H1 (cell line): Measurements from ENCODE around the gene DNAJB5. TPM values are rescaled to one million over a fixed set of nuclear protein-coding genes. Genes with fewer than 3 reads are reported as not detected.
A peak's percentile ranks its signal among the peaks of the same experiment; 100 is the strongest.

Experiments
- CTCF ChIA-PET: fragments of 300-600 bp; sonication (Branson Sonifier 250); formaldehyde crosslinking; loops from one replicate; lab custom pipeline; 2021; ENCODE audit not compliant: partially characterized antibody; lab: Charles Lee
- POLR2A ChIA-PET: fragments of 300-600 bp; sonication (Branson Sonifier 250); formaldehyde crosslinking; loops from one replicate; lab custom pipeline; 2021; ENCODE audit warnings: inconsistent platforms; ENCODE audit not compliant: partially characterized antibody; lab: Charles Lee
- DNase-seq, 2 experiments: peaks; one replicate each; pipeline versions ENCODE4 v3.0.0 to v3.0.0-alpha.2; 2010 to 2022; ENCODE audit warnings: low spot score in 2 of 2, low read depth in 1 of 2, mixed read lengths in 1 of 2
- FAIRE-seq: peaks from 2 replicates; lab custom pipeline; 2011; peaks lifted over from hg19 to GRCh38; lab: Jason Lieb, UNC
- H2AFZ ChIP-seq: 2 replicates; pipeline ENCODE4 v1.8.1; 2012; ENCODE audit warnings: low read length, inconsistent platforms
- H2AK5ac ChIP-seq: 2 replicates; pipeline ENCODE4 v1.6.1; 2013; ENCODE audit warnings: low read depth, low read length
- H2BK120ac ChIP-seq: replicated peaks from 2 replicates; pipeline ENCODE3; 2013; ENCODE audit warnings: low read depth, low read length, inconsistent platforms
- H2BK12ac ChIP-seq: 2 replicates; pipeline ENCODE4 v1.6.1; 2013; ENCODE audit warnings: low read depth, low read length
- H2BK15ac ChIP-seq: 2 replicates; pipeline ENCODE4 v1.6.1; 2013; ENCODE audit warnings: low read length
- H2BK20ac ChIP-seq: 2 replicates; pipeline ENCODE4 v1.6.1; 2013; ENCODE audit warnings: low read length
- H2BK5ac ChIP-seq: 2 replicates; pipeline ENCODE4 v1.6.1; 2013; ENCODE audit warnings: low read depth, low read length
- H3K14ac ChIP-seq: 2 replicates; pipeline ENCODE4 v1.6.1; 2013; ENCODE audit warnings: inconsistent platforms; ENCODE audit not compliant: insufficient read length
- H3K18ac ChIP-seq: 2 replicates; pipeline ENCODE4 v1.6.1; 2013; ENCODE audit warnings: low read length; ENCODE audit errors: extremely low read depth
- H3K23ac ChIP-seq: 2 replicates; pipeline ENCODE4 v1.6.1; 2013; ENCODE audit warnings: inconsistent platforms; ENCODE audit not compliant: insufficient read length
- H3K23me2 ChIP-seq: 2 replicates; pipeline ENCODE4 v1.6.1; 2013; ENCODE audit warnings: low read depth, low read length
- H3K27ac ChIP-seq: 2 replicates; pipeline ENCODE4 v1.6.1; 2011; ENCODE audit warnings: low read depth, low read length, inconsistent platforms
- H3K27me3 ChIP-seq, 4 experiments: replicated peaks in 1 of 4; 1 replicate in 1 of 4; 2 replicates in 3 of 4; pipeline versions ENCODE4 v1.6.1 to v1.8.1; 2011 to 2013; ENCODE audit warnings: low read length in 3 of 4, mild to moderate bottlenecking in 3 of 4, inconsistent platforms in 2 of 4, mixed read lengths in 2 of 4, moderate library complexity in 1 of 4; ENCODE audit not compliant: control insufficient read depth in 3 of 4, insufficient read depth in 3 of 4; ENCODE audit errors: extremely low read depth in 1 of 4
- H3K36me3 ChIP-seq, 4 experiments: 2 replicates each; pipeline versions ENCODE4 v1.6.1 to v1.8.1; 2011 to 2013; ENCODE audit warnings: mild to moderate bottlenecking in 4 of 4, low read length in 3 of 4, moderate library complexity in 2 of 4, control low read depth in 1 of 4, inconsistent platforms in 1 of 4; ENCODE audit not compliant: insufficient read depth in 4 of 4, control insufficient read depth in 2 of 4
- H3K4ac ChIP-seq: replicated peaks from 2 replicates; pipeline ENCODE3; 2013; ENCODE audit warnings: low read length, low read depth, mixed read lengths, inconsistent platforms; ENCODE audit not compliant: insufficient read length
- H3K4me1 ChIP-seq, 4 experiments: replicated peaks in 1 of 4; 1 replicate in 1 of 4; 2 replicates in 3 of 4; pipeline versions ENCODE4 v1.6.1 to v1.8.1; 2011 to 2013; ENCODE audit warnings: low read length in 3 of 4, inconsistent platforms in 2 of 4, mixed read lengths in 1 of 4; ENCODE audit not compliant: insufficient read depth in 4 of 4, control insufficient read depth in 3 of 4
- H3K4me2 ChIP-seq, 2 experiments: 2 replicates each; pipeline versions ENCODE4 v1.6.1 to v1.8.1; 2011 to 2013; ENCODE audit warnings: low read depth in 2 of 2, low read length in 2 of 2, control low read depth in 1 of 2, inconsistent platforms in 1 of 2, mild to moderate bottlenecking in 1 of 2; ENCODE audit not compliant: insufficient read depth in 1 of 2
- H3K4me3 ChIP-seq, 4 experiments: fragments of 200-600, 300-600 bp in 1 of 4; sonication (generic), shearing (Covaris generic), sonication (Bioruptor Twin) in 1 of 4; 2 replicates each; pipeline versions ENCODE4 v1.5.1 to v1.8.1; 2011 to 2016; ENCODE audit warnings: low read length in 4 of 4, low read depth in 3 of 4, control low read depth in 2 of 4, inconsistent platforms in 2 of 4, mild to moderate bottlenecking in 2 of 4, mixed read lengths in 1 of 4, moderate library complexity in 1 of 4; ENCODE audit not compliant: insufficient read depth in 2 of 4; ENCODE audit errors: extremely low read depth in 1 of 4
- H3K56ac ChIP-seq: replicated peaks from 2 replicates; pipeline ENCODE3; 2013; ENCODE audit warnings: low read depth, mild to moderate bottlenecking, mixed read lengths, low read length, inconsistent platforms; ENCODE audit not compliant: insufficient read length
- H3K79me1 ChIP-seq: 2 replicates; pipeline ENCODE4 v1.6.1; 2013; ENCODE audit warnings: low read depth, low read length, control low read depth
- H3K79me2 ChIP-seq, 2 experiments: 2 replicates each; pipeline versions ENCODE4 v1.6.1 to v1.8.1; 2012 to 2013; ENCODE audit warnings: low read length in 2 of 2, mild to moderate bottlenecking in 2 of 2, inconsistent platforms in 1 of 2; ENCODE audit not compliant: insufficient read depth in 2 of 2, control insufficient read depth in 1 of 2
- H3K9ac ChIP-seq, 4 experiments: replicated peaks in 1 of 4; 1 replicate in 1 of 4; 2 replicates in 3 of 4; pipeline versions ENCODE4 v1.6.1 to v1.8.1; 2011 to 2013; ENCODE audit warnings: low read depth in 3 of 4, low read length in 3 of 4, control low read depth in 2 of 4, mild to moderate bottlenecking in 2 of 4, moderate library complexity in 2 of 4, inconsistent platforms in 1 of 4; ENCODE audit errors: extremely low read depth in 1 of 4
- H3K9me3 ChIP-seq, 2 experiments: 2 replicates each; pipeline versions ENCODE4 v1.6.1 to v1.8.1; 2012 to 2013; ENCODE audit warnings: mild to moderate bottlenecking in 2 of 2, moderate library complexity in 2 of 2, control low read depth in 1 of 2, inconsistent platforms in 1 of 2, low read depth in 1 of 2, low read length in 1 of 2, mixed read lengths in 1 of 2; ENCODE audit not compliant: insufficient read depth in 2 of 2
- H4K20me1 ChIP-seq, 2 experiments: replicated peaks in 1 of 2; 2 replicates each; pipeline versions ENCODE3 to v1.8.1; 2011 to 2013; ENCODE audit warnings: inconsistent platforms in 2 of 2, low read length in 2 of 2, mild to moderate bottlenecking in 1 of 2; ENCODE audit not compliant: insufficient read depth in 2 of 2, control insufficient read depth in 1 of 2
- H4K5ac ChIP-seq: 2 replicates; pipeline ENCODE4 v1.6.1; 2013; ENCODE audit warnings: low read length, low read depth, mixed read lengths, inconsistent platforms; ENCODE audit not compliant: insufficient read length
- H4K8ac ChIP-seq: 2 replicates; pipeline ENCODE4 v1.8.0; 2013; ENCODE audit warnings: mild to moderate bottlenecking, moderate library complexity, low read length, inconsistent platforms; ENCODE audit not compliant: insufficient read depth; ENCODE audit errors: extremely low read depth
- H4K91ac ChIP-seq: replicated peaks from 2 replicates; pipeline ENCODE3; 2013; ENCODE audit warnings: low read length, mixed read lengths, inconsistent platforms; ENCODE audit not compliant: insufficient read length
- EZH2 ChIP-seq: fragments of 200-600 bp; sonication (generic); IDR thresholded peaks from 2 replicates; pipeline ENCODE4 v1.7.1; 2012; ENCODE audit warnings: low read depth, mild to moderate bottlenecking, moderate library complexity, low read length, inconsistent platforms; ENCODE audit not compliant: severe bottlenecking
- NRF1 ChIP-seq: IDR thresholded peaks from 2 replicates; pipeline ENCODE4 v1.6.1; 2011; ENCODE audit warnings: mild to moderate bottlenecking, low read depth, low read length, improper control_type of control experiment
- POLR2AphosphoS5 ChIP-seq: IDR thresholded peaks from 2 replicates; pipeline ENCODE4 v1.6.1; 2011; ENCODE audit warnings: low read depth, low read length
- SIN3A ChIP-seq, 2 experiments: IDR thresholded peaks in 1 of 2; conservative IDR thresholded peaks in 1 of 2; 2 replicates each; pipeline ENCODE4 v1.6.1; 2011 to 2012; ENCODE audit warnings: low read length in 2 of 2, improper control_type of control experiment in 1 of 2, low read depth in 1 of 2, mild to moderate bottlenecking in 1 of 2
- SIX5 ChIP-seq: IDR thresholded peaks from 2 replicates; pipeline ENCODE4 v1.6.1; 2011; ENCODE audit warnings: mild to moderate bottlenecking, low read depth, low read length
- SP1 ChIP-seq: IDR thresholded peaks from 2 replicates; pipeline ENCODE4 v1.6.1; 2011; ENCODE audit warnings: low read depth, low read length
- TAF1 ChIP-seq: IDR thresholded peaks from 2 replicates; pipeline ENCODE4 v1.6.1; 2011; ENCODE audit warnings: mild to moderate bottlenecking, low read depth, low read length
- TBP ChIP-seq: IDR thresholded peaks from 2 replicates; pipeline ENCODE4 v1.6.1; 2011; ENCODE audit warnings: low read depth, low read length, improper control_type of control experiment
- YY1 ChIP-seq: IDR thresholded peaks from 2 replicates; pipeline ENCODE4 v1.6.1; 2011; ENCODE audit warnings: low read depth, mild to moderate bottlenecking, low read length
- WGBS, 2 experiments: shearing (Covaris generic) in 1 of 2; methylation state at CpG; one replicate each; pipeline versions ENCODE4 v1.1.6 to v1.1.7; 2013 to 2015; ENCODE audit warnings: low lambda C conversion rate in 2 of 2, mixed read lengths in 2 of 2, inconsistent platforms in 1 of 2, low coverage in 1 of 2, missing lambda C conversion rate in 1 of 2; ENCODE audit not compliant: insufficient replicate concordance in 2 of 2, insufficient coverage in 1 of 2, insufficient read length in 1 of 2; ENCODE audit errors: extremely low coverage in 1 of 2, missing lambda C conversion rate in 1 of 2; 5-methylcytosine and 5-hydroxymethylcytosine counted together
- polyA plus RNA-seq, 7 experiments: library from polyadenylated mRNA; depleted of rRNA in 3 of 7; stranded (reverse) in 5 of 7; unstranded in 2 of 7; fragments of >200 nt in 5 of 7; fragments of 200-250 nt in 2 of 7; gene quantifications; 1 replicate in 5 of 7; 2 replicates in 1 of 7; 4 replicates in 1 of 7; pipeline versions ENCODE4 v1.2.1 to v1.2.3, GENCODE V29; 2011 to 2013; ENCODE audit warnings: missing spikeins in 2 of 7, mixed read lengths in 2 of 7
- total RNA-seq: library from RNA; stranded (reverse); fragmentation: NEBNext Ultra II Directional; extraction: Animal tissue kit (Norgen Biotek cat#: 25700); gene quantifications from 2 replicates; pipeline ENCODE4 v1.2.1, GENCODE V29; 2021
- TF ChIP-seq, protein P1 (sequence below): IDR thresholded peaks from 2 replicates; pipeline ENCODE4 v1.6.1; 2012; ENCODE audit warnings: inconsistent platforms

DNAJB5 gene
- total and polyA plus RNA-seq, 2 of the 8 experiments (the other 6 are each of a cell fraction or from before 2014, with no cell fraction given) = 25.0 to 34.1 TPM

DNA sequence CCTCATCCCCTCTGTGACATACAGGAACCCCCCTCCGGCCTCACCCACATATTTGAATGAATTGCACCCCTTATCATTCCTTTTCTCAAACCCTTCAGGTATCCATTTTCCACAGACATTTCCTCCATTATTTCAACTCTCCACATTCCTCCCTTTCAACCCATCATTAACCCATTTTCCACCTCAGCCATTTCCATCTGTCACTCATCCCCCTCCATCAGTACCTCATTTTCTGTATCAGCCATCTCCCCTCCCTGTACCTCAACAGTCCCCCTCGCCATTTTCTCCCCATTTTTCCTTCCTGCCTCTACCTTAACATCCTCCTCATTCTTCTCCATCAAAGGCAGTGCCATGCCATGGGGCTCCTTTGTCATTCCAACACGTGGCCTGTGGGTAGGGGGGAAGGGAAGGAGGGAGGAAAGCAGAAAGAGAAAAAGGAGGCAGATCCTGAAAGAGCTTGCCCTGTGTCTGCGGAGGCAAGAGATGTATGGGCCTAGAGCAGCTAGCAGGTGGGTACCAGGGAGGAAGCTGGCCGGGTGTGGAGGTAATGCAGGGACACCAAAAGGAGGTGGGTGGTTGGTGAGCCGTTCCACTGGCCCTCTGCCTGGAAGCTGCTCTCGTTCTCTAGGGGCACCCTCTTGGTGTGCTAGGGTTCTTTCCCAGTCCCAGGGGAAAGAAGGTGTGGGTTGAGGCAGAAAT is 1.5 kb downstream of the DNAJB5 start:
- H2AFZ ChIP-seq = no peak overlapping the region
- H4K8ac ChIP-seq = no peak overlapping the region
- peak overlapping the region; percentile 24 for H4K5ac ChIP-seq
- peaks cover 0 to 12% of the 10 kb centered on the region in 2 experiments; a peak in 2 of 4 replicates for H3K79me2 ChIP-seq
- H3K4me1 ChIP-seq = peaks cover 18 to 46% (median 36%) of the 10 kb centered on the region in 4 experiments
- H2BK12ac ChIP-seq = peak overlapping the region; percentile 29; the same call in 1 of the 2 replicates
- H2BK15ac ChIP-seq = 0 out of 2 replicates have a peak overlapping the region, but pooled peaks have one; percentile 10
- H3K14ac ChIP-seq = no peak overlapping the region
- 25% methylated on average over 7 of the region's 7 CpGs; no CpG with 5 or more reads in 1 of the 2 experiments for WGBS, 2 experiments
- POLR2A ChIA-PET = interaction anchor here (0.6 to 4.0 kb wide), 14 partner anchors 8 to 320 kb away, joined by 3 to 29 read pairs (median 4); partner anchors contain the start of genes FANCG, STOML2 and VCP
- peak overlapping the region; percentile 12; the same call in 1 of the 2 replicates for H2BK5ac ChIP-seq
- no peaks in the 10 kb centered on the region for H3K9me3 ChIP-seq
- no peak for DNase-seq
- peak overlapping the region; percentile 54 for H3K4ac ChIP-seq
- peaks cover 6% of the 10 kb centered on the region; the same call in 1 of the 2 replicates for H3K79me1 ChIP-seq
- H2BK20ac ChIP-seq = 0 out of 2 replicates have a peak overlapping the region, but pooled peaks have one; percentile 3
- peak overlapping the region; percentile 73 for H3K18ac ChIP-seq
- H3K56ac ChIP-seq = peak overlapping the region; percentile 67
- H3K27ac ChIP-seq = peak overlapping the region; percentile 90
- no peak overlapping the region for H3K23ac ChIP-seq
- H2BK120ac ChIP-seq = peak overlapping the region; percentile 6
- H3K4me2 ChIP-seq = peak overlapping the region; percentile 87 to 92
- no peaks in the 10 kb centered on the region for H4K20me1 ChIP-seq
- H3K36me3 ChIP-seq = peaks cover 3 to 21% (median 9%) of the 10 kb centered on the region in 4 experiments; a peak in 6 of 8 replicates
- peaks cover 6% of the 10 kb centered on the region for H3K23me2 ChIP-seq
- CTCF ChIA-PET = interaction anchor here (0.6 to 14.8 kb wide), 9 partner anchors 8 to 232 kb away, joined by 3 to 148 read pairs (median 3); a partner anchor contains a TSS
- peak overlapping the region in 3 of 4 experiments; percentile 64 to 87 (median 77); a peak in 5 of 7 replicates for H3K9ac ChIP-seq
- 0 out of 2 replicates have a peak overlapping the region, but pooled peaks have one; percentile 18 for H2AK5ac ChIP-seq
- H4K91ac ChIP-seq = peak overlapping the region; percentile 92
- no peak for FAIRE-seq
- H3K4me3 ChIP-seq = peak overlapping the region; percentile 65 to 94 (median 74)
- no peaks in the 10 kb centered on the region for H3K27me3 ChIP-seq
- TF ChIP-seq TAF1 (peak; percentile 54), SIN3A (conservative IDR thresholded peaks at IDR 0.05 in 1 of 2, IDR thresholded peaks at IDR 0.05 in 1 of 2; ENCODE audit: low read depth in 1 of 2, low read length in 2 of 2) (peak in 1 of 2 experiments; percentile 78; a peak in 2 of 4 replicates), SP1 (0 out of 2 replicates have a peak, but pooled peaks have one; percentile 31), EZH2 (no peak), TBP (peak; percentile 39; the same call in 1 of the 2 replicates), POLR2AphosphoS5 (peak; percentile 33; the same call in 1 of the 2 replicates), NRF1 (no peak), YY1 (0 out of 2 replicates have a peak, but pooled peaks have one; percentile 8), SIX5 (no peak)
- TF ChIP-seq, protein P1, sequence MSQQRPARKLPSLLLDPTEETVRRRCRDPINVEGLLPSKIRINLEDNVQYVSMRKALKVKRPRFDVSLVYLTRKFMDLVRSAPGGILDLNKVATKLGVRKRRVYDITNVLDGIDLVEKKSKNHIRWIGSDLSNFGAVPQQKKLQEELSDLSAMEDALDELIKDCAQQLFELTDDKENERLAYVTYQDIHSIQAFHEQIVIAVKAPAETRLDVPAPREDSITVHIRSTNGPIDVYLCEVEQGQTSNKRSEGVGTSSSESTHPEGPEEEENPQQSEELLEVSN = peak; percentile 82
